Transverse colon (tissue), 3 donors: ENCODE results near the gene FHAD1.

Source experiments
- CTCF ChIP-seq, 5 experiments: fragments of 200-600 bp in 3 of 5; fragments of 450-650 bp in 2 of 5; sonication (generic) in 3 of 5; IDR thresholded peaks; 1 replicate in 2 of 5; 2 replicates in 3 of 5; pipeline ENCODE4 v1.5.1; 2016 to 2017; ENCODE audit warnings: antibody characterized with exemption in 5 of 5, inconsistent platforms in 3 of 5, mild to moderate bottlenecking in 2 of 5, moderate library complexity in 1 of 5
- EP300 ChIP-seq: sonication (generic); formaldehyde crosslinking; IDR thresholded peaks from one replicate; pipeline ENCODE4 v1.6.1; 2017; ENCODE audit warnings: antibody characterized with exemption, low read depth

- no peak for TF ChIP-seq CTCF (IDR thresholded peaks at IDR 0.05)
- no peak for TF ChIP-seq EP300
These were observed 81.5 kb downstream of the FHAD1 start for GRCh38 chr1:15328351-15329103.
